GM18526 (cell line): ENCODE measurements around the gene PSMB2.

ENCODE experiments used
- POLR2A ChIP-seq: IDR thresholded peaks from 3 replicates; pipeline ENCODE4 v1.6.1; 2011; ENCODE audit not compliant: insufficient read length; ENCODE audit errors: extremely low read depth

Gene PSMB2

GRCh38 chr1:35569936-35570335 lies 71.4 kb downstream of the PSMB2 start:
- TF ChIP-seq POLR2A: no peak

GRCh38 chr1:35568975-35569395 lies 72.3 kb downstream of the PSMB2 start:
- no peak for TF ChIP-seq POLR2A

- no peak for TF ChIP-seq POLR2A
Measured at GRCh38 chr1:35567947-35568558, 73.3 kb downstream of the PSMB2 start.

GRCh38 chr1:35565742-35566133 lies 75.6 kb downstream of the PSMB2 start:
- TF ChIP-seq POLR2A: no peak

GRCh38 chr1:35564884-35565741 lies 76.2 kb downstream of the PSMB2 start:
- TF ChIP-seq POLR2A: no peak

- no peak for TF ChIP-seq POLR2A
Measured at GRCh38 chr1:35564037-35564883, 77.1 kb downstream of the PSMB2 start.

- TF ChIP-seq POLR2A: no peak
Measured at GRCh38 chr1:35563166-35563565, 78.2 kb downstream of the PSMB2 start.

- TF ChIP-seq POLR2A: no peak
Measured at GRCh38 chr1:35561972-35562680, 79.2 kb downstream of the PSMB2 start.

GRCh38 chr1:35561297-35561971 lies 79.9 kb downstream of the PSMB2 start:
- no peak for TF ChIP-seq POLR2A

- no peak for TF ChIP-seq POLR2A
Measured at GRCh38 chr1:35560256-35561225, 80.8 kb downstream of the PSMB2 start.

GRCh38 chr1:35559317-35559944 lies 81.9 kb downstream of the PSMB2 start:
- no peak for TF ChIP-seq POLR2A

- no peak for TF ChIP-seq POLR2A
Measured at GRCh38 chr1:35558374-35559316, 82.7 kb downstream of the PSMB2 start.
